HG03095 (cell line): ENCODE data around the gene TGFB3.
"Not testable (repeated sequence)": the region's sequence is repeated elsewhere in the genome, so short reads cannot be mapped to it uniquely, and the experiment has no call there.

Source experiments
- ATAC-seq: cut with Tn5 transposase; IDR thresholded peaks from one replicate; pipeline ENCODE4 v1.9.1; 2021; ENCODE audit warnings: moderate library complexity; ENCODE audit not compliant: unreplicated experiment

TGFB3 gene

GRCh38 chr14:75961662-75962061 lies 20.1 kb downstream of the TGFB3 start:
- ATAC-seq, result no peak

GRCh38 chr14:75960231-75960630 lies 21.6 kb downstream of the TGFB3 start:
- peak; percentile 63 for ATAC-seq

DNA sequence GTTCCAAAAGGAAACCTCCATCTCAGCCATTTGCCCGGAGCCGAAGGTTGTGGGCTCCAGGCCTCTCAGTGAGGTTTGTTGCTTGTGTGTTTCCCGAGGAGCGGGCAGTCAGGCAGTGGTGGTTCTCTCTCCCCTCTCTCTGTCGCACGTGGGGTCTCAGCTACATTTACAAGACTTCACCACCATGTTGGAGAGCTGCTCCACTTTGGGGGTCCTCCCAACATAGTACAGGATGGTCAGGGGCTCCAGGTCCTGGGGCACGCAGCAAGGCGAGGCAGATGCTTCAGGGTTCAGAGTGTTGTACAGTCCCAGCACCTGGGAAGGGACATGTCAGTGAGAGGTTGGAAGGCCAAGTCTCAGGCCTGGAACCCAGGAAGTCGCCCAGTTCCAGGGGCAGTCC lies 22.8 kb downstream of the TGFB3 start:
- no peak for ATAC-seq

DNA sequence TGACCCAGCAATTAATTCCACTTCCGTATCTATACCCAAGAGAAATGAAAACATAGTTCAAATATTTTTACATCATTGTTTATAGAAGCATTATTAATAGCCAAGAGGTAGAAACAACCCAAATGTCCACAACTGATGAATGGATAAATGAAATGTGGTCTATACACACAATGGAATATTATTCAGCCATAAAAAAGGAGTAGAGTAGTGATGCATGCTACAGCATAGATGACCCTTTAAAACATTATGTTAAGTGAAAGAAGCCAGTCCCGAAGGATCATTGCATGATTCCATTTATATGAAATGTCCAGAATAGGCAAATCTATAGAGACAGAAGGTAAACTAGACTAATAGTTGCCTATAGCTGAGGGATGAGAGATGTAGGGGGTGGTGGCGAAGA lies 29.3 kb downstream of the TGFB3 start:
- no peak for ATAC-seq

- ATAC-seq, result no peak
These were observed 35.0 kb downstream of the TGFB3 start for GRCh38 chr14:75946785-75947184.

GRCh38 chr14:75944607-75945241 lies 37.1 kb downstream of the TGFB3 start:
- no peak for ATAC-seq

GRCh38 chr14:75941030-75941429 lies 40.8 kb downstream of the TGFB3 start:
- no peak for ATAC-seq

- no peak for ATAC-seq
These were observed 42.6 kb downstream of the TGFB3 start for GRCh38 chr14:75939200-75939599.

DNA sequence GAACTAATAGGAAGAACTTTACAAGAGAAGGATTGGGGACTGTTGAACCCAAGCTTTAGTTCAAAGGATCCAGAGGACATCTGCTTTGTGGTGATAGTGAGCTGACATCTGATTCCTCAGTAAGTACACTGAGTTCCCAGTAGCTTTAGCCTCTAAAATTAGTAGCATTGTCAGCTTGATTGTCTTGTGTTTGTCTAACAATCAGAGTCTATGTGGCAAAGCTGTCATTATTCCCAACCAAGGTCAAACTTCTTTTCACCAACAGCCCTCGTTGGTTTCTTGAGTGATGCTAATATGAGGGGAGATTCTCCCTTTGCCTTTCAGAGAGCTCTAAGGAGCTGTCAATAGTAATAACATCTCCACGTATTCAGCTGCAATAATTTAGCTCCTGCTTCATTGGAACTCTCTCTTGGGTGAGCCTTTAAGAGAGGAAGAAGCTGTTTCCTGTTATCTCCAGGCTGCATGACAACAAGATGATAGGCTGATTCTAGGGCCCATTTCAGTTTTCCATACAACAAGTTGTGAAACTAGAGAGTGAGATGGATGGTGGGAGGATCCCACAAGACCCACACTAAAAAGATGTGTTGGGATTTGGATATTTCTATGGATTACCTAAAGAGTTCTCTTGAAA lies 46.7 kb downstream of the TGFB3 start:
- no peak for ATAC-seq

DNA sequence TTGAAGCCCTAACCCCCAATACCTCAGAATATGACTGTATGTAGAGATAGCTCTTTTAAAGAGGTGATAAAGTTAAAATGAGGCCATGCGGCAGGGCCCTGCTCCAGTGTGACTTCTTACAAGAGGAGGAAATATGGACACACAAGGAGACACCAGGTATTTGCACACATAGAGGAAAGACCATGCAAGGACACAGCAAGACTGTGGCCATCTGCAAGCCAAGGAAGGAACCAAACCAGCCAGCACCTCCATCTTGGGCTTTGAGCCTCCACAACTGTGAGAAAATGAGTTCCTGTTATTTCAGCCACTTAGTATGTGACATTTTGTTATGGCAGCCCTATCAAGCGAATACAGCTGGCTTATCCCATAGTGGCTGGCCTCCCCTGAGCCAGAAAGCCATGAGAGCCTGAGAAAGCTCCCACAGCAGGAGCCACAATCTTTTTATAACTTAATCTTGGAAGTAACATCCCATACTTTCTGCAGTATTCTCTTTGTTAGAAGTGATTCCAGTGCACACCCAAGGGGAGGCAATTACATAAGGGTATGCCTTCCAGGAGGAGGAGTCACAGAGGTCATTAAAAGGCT lies 48.0 kb downstream of the TGFB3 start:
- ATAC-seq, result no peak

GRCh38 chr14:75928690-75929181 lies 53.1 kb downstream of the TGFB3 start:
- ATAC-seq, result no peak

GRCh38 chr14:75927564-75928087 lies 54.2 kb downstream of the TGFB3 start:
- ATAC-seq, result no peak

DNA sequence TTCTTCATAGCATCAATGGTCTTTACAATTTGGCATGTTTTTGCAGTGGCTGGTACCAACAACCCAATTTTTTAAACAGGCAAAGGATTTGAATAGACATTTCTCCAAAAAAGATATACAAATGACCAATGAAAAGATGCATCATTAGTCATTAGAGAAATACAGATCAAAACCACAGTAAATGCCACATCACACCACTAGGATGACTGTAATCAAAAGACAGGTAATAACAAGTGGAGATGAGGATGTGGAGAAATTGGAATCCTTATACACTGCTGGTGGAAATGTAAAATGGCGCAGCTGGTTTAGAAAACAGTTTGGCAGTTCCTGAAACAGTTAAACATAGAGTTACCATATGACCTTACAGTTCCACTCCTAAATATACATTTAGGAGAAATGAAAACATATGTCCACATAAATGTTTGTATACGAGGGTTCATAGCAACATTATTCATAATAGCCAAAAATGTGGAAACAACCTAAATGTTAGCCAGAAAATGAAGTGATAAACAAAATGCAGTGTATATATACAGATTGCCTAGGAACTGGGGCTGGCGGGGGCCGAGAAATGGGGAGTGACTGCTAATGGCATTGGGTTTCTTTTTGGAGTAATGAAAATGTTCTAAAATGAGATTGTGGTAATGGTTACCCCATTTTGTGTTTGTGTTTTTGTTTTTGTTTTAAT lies 55.2 kb downstream of the TGFB3 start:
- ATAC-seq, result no peak

- not testable (repeated sequence) for ATAC-seq
These were observed 56.5 kb downstream of the TGFB3 start for GRCh38 chr14:75925141-75925840.

- ATAC-seq, result not testable (repeated sequence)
These were observed 61.4 kb downstream of the TGFB3 start for GRCh38 chr14:75920421-75920820.

DNA sequence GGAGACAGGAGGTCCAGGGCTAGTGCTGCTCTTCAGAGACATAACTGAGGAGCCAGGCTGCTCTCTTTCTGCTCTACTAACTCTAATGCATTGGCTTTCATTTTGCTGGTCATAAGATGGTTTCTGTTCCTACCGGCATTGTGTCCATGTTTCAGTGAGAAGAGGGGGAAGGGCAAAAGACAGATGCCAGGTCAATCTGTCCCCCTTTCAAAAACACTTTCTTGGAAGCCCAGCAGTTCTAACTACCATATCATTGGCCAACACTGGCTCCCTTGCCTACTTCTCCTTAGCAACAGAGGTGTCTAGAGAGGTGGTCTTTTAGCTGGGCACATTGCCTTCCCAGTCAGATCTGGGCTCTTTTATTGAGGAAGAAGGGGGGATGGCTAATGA lies 63.9 kb downstream of the TGFB3 start:
- ATAC-seq, result no peak

GRCh38 chr14:75917322-75917945 lies 64.4 kb downstream of the TGFB3 start:
- ATAC-seq, result no peak

GRCh38 chr14:75915045-75915444 lies 66.8 kb downstream of the TGFB3 start:
- ATAC-seq, result no peak

- no peak for ATAC-seq
These were observed 68.6 kb downstream of the TGFB3 start for GRCh38 chr14:75913183-75913582.

- ATAC-seq, result no peak
These were observed 69.9 kb downstream of the TGFB3 start for GRCh38 chr14:75911883-75912282.
